GM12864 (cell line): ENCODE measurements around the gene CLDN11.

Experiments
- DNase-seq: peaks from one replicate; pipeline ENCODE4 v3.0.0-alpha.2; 2011; ENCODE audit warnings: low read depth
- H3K4me3 ChIP-seq: 2 replicates; pipeline ENCODE4 v1.5.1; 2011; ENCODE audit warnings: mild to moderate bottlenecking, low read depth, low read length, control low read depth
- TF ChIP-seq, protein P1 (sequence below): IDR thresholded peaks from 2 replicates; pipeline ENCODE4 v1.5.1; 2011; ENCODE audit warnings: low read depth, mild to moderate bottlenecking, moderate library complexity, low read length, control low read depth, inconsistent platforms; ENCODE audit errors: missing control alignments

CLDN11 gene

DNA sequence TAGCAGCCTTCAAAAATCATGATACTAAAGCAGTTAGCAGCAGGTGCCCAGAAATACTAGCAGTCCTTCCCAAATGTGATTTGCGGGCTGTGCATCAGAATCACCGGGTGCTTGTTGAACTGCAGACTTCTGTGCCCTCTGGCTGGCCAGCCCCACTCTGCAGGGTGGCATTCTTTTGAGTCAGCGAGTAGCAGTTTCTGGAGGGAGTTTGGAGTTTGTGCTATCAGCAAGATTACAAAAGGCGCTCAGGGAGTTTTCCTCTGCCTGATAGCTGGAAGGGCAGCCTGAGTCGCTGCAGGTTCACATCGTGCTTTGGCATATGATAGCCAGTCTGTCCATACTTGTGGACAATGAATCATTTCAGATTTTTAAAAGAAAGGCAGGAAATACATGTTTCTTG lies 57.6 kb downstream of the CLDN11 start:
- no peak overlapping the region for H3K4me3 ChIP-seq
- TF ChIP-seq, protein P1, sequence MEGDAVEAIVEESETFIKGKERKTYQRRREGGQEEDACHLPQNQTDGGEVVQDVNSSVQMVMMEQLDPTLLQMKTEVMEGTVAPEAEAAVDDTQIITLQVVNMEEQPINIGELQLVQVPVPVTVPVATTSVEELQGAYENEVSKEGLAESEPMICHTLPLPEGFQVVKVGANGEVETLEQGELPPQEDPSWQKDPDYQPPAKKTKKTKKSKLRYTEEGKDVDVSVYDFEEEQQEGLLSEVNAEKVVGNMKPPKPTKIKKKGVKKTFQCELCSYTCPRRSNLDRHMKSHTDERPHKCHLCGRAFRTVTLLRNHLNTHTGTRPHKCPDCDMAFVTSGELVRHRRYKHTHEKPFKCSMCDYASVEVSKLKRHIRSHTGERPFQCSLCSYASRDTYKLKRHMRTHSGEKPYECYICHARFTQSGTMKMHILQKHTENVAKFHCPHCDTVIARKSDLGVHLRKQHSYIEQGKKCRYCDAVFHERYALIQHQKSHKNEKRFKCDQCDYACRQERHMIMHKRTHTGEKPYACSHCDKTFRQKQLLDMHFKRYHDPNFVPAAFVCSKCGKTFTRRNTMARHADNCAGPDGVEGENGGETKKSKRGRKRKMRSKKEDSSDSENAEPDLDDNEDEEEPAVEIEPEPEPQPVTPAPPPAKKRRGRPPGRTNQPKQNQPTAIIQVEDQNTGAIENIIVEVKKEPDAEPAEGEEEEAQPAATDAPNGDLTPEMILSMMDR, result no peak
- no peak for DNase-seq

DNA sequence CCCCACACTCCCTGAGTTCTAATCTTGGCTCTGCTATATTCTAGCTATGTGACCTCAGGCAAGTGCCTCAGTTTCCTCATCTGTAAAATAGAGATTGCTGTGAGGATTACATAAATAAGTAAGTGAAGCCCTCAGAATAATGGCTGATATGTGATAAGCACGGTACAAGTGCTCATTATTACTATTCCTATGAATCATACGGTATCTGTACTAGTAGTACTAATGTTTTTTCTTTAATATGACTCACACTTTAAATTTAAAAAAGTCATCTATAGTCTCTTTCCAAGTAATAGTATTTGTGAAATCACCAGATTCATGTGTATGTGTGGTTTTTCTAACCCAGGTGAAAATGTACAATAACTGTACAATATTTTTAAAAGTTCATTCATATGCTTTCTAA lies 58.7 kb downstream of the CLDN11 start:
- DNase-seq, result no peak
- TF ChIP-seq, protein P1, result no peak
- no peak overlapping the region for H3K4me3 ChIP-seq

DNA sequence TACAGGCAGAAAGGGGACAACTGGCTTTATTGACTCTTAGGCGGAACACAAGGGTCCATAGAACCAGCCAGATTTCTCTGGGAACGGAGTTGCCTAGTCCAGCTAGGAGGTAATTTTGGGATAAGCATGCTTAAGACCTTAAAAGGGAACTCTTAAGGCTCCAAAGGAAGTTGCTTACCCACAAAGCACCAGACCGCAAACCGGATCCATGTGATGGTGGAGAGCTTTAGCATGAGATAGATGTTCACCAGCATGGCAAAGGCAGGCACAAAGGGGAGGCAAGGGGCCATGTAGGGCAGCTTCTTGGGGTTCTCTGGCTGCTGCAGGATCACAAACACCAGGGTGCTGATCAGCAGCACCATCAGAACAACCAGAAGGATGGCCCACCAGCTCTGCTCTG lies 61.4 kb downstream of the CLDN11 start:
- no peak overlapping the region for H3K4me3 ChIP-seq
- TF ChIP-seq, protein P1, result no peak
- DNase-seq, result no peak

DNA sequence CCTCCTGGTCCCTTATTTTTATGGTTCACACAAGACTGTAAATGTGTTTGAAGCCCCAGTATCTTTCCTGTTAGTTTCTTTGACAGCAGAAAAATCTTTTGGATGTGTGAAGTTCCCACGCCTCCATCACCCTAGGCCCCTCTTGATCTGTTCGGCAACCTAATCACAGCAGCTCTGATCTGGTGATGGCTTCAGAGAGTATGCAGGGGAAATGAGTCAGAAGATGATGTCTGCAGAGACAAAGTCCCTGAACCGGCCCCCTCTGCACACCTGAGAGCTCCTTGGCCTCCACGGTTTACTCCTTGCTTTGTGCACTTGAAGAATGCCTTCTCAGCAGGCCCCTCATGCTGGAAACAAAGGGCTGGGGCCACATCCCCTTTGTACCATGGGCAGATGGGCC lies 63.5 kb downstream of the CLDN11 start:
- TF ChIP-seq, protein P1, result no peak
- DNase-seq, result no peak

DNA sequence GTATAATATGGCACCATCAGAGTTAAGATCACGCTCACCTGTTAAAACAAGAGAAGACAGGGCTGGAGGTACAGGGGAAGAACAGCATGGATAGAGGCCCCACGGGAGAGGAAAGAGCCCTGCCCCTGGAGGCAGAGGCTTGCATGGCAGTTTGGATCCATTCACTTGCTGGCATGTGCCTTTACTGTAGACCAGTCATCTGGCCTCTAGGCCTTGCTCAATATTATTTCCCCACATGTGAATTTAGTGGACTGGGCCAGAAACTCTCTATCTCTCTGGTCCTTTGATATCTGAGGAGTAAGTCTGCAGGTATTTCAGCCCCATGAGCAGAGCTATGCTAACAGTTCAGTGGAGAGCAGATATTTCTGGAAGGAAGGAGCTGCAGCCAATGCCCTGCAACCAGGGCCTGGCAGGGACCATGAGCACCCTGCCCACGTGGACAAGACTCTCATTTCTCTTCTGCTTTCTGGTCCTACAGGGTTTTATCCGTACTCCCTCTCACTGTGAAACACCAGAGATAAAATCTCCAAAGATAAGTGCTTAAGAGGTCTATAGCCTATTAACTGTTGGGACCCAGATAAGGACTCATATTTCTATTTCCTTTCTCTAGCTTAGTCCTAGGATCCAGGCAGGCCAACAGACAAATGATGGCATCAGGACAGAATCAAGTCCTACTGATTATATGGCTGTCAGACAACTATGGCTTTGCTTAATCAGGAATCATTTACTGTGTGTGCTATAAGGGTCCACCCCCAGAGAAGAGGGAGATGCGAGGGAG lies 65.0 kb downstream of the CLDN11 start:
- TF ChIP-seq, protein P1, result peak; percentile 61
- no peak overlapping the region for H3K4me3 ChIP-seq
- no peak for DNase-seq

More for the DNA sequence above, 63.5 kb downstream of the CLDN11 start:
- H3K4me3 ChIP-seq, result no peak overlapping the region
